HG02981 (cell line): ENCODE results near the gene WSCD1.

Source experiments
- ATAC-seq: cut with Tn5 transposase; IDR thresholded peaks from one replicate; pipeline ENCODE4 v1.9.1; 2021; ENCODE audit warnings: mild to moderate bottlenecking, moderate library complexity; ENCODE audit not compliant: unreplicated experiment

WSCD1 gene

DNA sequence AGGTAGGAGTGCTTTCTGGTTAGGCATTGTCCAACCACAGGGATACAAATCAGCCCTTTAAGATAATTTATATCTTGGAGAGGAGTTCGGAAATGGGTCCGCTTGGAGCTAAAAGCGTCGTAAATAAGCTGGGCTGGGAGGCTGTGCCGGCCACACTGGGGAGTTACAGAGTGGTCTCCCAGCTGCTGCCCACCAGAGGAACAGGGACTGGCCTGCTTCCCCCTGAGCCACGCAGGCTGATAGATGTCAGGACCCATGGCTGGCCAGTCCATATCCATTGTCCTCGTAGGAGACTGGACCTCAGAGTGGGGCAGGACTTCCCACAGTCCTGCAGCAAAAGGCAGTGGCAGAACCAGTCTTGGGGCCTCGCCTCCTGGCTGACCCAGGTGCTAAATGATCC lies 12.6 kb upstream of the WSCD1 start:
- no peak for ATAC-seq

GRCh38 chr17:6059406-6059805 lies 10.8 kb upstream of the WSCD1 start:
- ATAC-seq = no peak

- no peak for ATAC-seq
Observed at GRCh38 chr17:6061290-6061689, 8.9 kb upstream of the WSCD1 start.

DNA sequence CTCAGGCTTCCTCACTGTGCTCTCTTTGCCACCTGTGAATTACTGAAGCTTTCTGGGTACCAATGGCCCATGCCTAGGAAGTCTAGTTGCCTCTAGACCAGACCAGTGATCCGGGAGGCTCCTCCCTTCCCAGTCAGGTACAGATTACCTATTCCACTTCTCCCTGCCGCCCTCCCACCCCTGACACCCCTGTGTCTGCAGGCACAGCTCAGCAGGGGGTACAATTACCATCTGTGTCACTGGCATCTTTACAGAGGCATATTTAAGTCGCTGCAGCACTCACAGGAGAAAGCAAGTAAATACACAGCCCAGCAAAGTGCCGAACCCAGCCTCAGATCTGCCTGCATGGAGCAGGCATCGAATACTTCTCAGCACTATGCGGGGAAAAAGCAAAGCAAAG lies 5.3 kb upstream of the WSCD1 start:
- ATAC-seq = no peak

DNA sequence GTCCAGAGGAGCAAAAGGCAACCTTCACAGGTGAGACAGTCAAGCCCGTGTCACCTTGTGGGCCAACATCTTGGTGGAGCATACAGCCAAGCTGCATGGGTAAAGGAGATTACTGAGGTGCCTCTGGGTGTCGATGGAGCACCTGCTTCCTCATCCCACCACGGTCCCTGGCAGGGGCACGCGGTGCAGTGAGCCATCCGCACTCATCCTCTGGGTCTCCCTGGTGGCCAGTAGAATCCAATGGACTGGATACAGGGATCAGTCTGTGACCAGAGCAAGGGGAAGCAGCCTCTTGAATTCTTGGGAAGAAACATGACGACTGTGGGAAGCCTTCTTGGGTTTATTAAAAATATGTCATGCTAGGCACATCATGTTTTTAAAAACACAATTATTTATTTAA lies 4.8 kb upstream of the WSCD1 start:
- ATAC-seq = no peak

GRCh38 chr17:6066183-6066948 lies 3.8 kb upstream of the WSCD1 start:
- no peak for ATAC-seq

GRCh38 chr17:6067060-6067459 lies 3.1 kb upstream of the WSCD1 start:
- no peak for ATAC-seq

DNA sequence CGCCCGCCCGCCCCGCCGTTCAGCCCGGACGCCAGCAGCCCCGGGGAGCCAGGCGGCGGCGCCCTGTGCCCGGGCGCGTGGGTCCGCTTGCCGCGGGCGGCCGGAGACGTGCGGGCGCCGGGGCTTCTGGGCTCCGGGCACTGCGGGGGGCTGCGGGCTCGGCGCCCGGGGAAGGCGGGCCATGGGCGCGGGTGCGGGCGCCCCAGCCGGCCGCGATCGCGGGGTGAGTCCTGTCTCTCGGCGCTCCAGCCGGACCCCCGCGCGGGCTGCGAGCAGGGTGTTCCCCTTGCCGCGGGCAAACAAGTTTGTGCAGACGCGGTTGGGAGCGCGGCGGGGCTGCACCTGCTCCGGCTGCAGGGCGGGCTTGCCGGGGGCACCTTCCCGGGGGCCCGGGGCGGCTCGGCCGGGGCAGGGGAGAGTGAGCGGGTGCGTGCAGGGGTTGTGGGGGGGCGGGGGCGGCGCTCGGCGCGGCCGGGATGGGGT lies 292 bp downstream of the WSCD1 start:
- no peak for ATAC-seq

DNA sequence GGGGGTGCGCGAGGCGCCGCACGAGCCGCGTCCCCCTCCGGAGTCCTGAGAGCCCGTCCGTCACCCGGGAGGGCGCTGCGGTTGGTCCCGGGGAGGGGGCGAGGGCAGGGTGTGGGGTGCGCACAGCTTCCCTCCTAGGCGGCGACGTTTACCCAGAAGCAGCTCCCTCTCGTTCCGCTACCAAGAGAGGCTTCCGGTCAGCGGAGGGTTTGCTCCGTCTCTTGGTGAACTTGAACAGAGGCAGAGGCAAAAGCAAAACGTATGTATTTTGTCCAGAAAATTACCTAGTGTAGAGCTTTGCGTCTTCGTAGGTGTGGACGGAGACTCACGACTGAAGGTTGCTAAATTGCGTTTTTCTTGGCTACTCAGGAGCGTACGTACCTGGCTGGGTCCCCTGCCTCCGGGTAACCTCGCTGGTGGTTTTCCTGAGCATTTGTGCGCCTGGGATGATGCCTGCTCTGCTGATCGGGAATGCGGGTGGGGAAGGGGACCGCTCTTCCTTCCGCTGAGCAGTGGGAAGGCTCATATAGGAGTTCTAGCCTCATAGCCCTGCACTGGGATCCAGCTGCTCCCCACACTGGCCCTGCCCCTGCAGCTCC lies 833 bp downstream of the WSCD1 start:
- no peak for ATAC-seq

DNA sequence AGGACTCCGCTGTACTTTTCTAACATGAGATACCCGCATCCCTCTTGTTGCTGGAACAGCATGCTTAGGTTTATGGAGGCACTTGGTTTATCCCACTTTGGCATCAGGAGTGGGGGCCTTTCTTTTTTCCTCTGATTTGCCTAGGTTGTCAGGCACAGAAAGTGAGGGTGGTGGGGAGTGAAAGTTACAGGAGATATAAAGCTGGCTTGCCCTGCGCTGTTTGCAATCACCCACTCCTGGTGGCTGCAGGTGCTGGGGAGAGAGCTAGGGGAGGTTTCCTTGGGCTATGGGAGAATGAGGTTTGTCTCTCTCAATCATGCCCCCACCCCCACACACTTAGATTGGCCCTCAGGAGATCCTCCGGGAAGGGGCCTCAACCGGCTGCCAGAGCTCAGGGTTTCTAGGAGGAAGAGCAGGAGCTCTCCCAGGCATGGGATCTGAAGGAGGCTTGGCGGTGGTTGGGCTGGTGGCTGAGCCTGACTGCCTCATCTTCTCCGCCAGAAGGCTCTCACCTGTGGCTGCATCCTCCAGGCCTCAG lies 1.4 kb downstream of the WSCD1 start:
- ATAC-seq = no peak

DNA sequence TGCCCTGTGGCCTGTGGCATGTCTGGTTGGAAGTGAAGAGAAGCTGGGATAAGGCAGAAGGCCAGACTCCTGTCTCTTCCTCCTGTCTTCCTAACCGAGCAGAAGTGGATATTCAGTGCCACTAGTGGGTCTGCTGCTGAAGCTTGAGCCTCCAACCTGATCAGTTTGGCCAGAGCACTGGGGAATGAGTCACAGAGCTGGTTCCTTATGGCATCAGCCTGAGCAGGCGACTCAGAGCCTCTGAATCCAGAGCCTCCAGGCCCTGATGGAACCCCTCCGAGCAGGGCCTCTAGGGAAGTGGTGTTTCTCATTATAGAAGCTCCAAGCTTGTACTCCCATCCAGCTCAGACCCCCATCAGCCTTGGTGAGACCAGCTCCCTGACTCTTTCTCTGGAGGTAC lies 2.0 kb downstream of the WSCD1 start:
- ATAC-seq = no peak

DNA sequence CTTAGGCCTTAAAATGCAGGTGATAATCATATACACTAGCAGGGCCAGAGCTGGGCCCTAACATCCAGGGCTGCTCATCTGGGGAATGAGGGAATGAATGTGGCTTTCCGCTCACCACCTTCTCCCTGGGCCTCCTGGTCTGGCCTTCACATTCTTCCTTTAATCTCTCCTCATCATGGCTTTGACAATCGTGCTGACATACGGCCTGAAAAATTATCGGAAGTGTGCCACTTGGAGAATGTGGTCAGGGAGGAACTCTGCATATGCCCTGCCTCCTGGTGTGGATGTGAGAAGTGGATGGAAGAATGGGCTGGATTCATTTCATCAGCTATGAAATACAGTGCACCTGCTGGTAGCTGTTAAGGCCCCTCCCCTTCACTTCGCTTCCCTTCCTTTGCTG lies 2.4 kb downstream of the WSCD1 start:
- ATAC-seq = no peak

DNA sequence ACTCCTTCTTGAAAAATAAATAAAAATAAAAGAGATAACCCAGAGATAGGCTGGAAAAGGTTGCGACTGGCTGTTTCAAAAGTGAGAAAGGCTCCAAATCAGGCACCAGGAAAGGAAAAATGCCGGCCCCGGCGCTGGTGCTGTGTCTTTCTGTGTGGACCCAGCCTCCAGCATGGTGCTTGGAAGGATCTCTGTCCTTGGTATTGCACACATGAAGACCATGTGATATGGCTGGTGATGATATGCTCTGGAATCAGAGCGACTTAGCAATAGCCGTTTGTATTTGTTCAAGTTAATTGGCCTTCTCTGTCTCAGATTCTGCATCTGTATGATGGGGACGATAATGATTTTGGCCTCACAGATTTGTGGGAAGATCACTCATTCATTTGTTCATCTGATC lies 3.4 kb downstream of the WSCD1 start:
- ATAC-seq = no peak

DNA sequence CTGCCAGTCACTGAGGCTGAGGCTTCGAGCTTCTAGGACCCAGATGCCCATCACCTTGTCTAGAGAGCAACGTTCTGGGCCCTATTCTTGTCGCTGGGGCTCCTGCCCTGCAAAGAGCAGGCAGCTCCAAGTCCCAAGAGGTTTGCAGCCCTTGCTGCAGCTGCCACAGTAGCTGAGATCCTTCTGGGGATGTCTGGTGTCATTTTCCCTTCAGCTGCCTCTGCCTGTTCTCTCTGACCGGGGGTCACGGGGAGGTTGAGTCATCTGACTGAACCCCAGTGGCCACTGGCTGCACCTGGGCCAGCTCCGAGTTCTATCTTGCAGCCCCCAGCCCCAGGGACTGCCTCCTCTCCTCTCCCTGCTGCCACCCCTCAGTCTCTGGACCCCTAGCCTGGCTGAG lies 4.9 kb downstream of the WSCD1 start:
- no peak for ATAC-seq

DNA sequence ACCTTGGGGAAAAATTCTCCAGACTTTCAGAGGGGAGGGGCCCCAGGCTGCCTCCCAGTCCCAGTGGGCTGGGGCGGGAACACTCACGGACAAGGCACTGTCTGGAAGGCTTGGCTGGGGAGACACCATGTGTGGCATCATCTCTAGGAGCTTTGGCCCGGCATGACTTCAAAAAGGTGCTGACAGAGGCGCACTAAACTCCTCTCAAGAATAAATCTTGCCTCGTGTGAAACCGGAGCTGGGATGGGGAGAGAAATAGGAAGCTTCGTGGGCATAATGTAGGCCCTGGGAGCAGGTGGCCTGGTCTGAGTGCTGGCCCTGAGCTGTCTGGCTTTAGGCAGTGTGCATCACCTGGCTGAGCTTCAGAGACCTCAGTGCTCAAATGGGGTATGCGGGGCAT lies 5.7 kb downstream of the WSCD1 start:
- ATAC-seq = no peak

DNA sequence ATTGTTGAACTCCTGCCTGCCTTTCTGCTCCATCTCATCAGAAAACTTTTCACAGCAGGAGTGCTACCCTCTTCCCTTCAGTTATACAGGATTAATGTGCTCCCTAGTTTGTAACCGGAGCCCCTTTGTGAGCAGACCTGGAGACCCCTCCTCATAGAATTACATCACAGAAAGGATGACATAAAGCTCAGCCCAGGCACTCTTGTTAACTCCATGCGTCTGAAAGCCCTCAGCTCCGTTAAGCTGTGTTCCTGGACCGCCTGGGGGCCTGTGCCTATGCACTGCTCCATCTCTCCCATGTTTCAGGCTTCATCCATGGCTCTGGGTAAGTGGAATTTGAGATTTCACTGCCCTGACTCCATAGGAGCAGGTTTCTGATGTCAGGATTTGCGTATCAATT lies 7.6 kb downstream of the WSCD1 start:
- no peak for ATAC-seq

GRCh38 chr17:6078458-6078871 lies 8.3 kb downstream of the WSCD1 start:
- no peak for ATAC-seq

DNA sequence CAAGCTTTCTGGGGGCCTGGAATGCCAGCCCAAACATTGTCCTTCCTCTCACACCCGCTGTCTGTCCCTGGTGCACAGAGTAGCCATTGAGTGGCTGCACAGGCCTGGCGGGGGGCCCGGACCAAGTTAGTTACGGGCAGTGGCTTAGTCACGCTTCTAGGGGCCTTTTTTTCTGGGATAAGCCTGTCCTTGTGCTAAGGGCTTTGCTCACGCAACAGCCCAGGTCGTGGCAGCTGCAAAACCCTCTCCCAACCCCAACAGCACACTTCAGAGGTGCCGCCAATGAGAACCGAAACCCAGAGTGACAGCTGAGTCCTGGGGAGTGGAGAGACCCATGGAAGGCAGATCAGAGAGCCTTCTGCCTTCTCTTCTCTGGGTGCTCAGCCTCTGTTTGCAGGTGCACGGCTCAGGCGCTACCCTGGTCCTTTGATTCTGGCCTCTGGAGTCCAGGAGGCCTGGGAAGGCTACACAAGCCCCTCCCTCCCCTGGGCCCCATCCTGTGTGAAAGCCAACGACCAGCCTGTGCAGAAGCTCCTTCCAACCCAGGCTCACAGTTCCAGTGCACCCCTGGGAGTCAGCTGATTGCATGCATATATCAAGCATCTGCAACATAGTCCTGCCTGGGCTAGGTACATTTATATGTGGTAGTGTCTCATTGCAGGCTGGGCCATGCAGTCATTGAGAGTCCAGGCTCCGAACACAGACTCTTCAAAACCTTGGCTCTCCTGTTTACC lies 9.1 kb downstream of the WSCD1 start:
- no peak for ATAC-seq

DNA sequence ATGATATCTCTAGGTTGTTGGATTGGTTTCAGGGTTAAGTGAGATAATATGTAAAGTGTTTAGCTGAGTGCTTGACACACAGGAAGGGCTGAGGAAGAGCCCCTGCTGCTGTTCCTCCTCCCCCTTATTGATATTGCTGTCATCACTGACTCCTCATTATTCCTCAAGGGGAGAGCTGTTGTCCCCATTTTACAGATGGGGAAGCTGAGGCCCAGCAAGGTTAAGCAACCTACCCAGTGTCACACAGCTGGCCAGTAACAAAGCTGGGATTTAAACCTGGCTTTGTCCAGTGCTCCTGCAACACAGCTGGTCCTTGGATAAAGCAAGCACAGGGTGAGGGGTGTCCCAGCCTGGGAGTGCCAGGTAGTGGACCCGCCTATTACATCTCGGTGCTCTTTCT lies 9.8 kb downstream of the WSCD1 start:
- ATAC-seq = no peak

DNA sequence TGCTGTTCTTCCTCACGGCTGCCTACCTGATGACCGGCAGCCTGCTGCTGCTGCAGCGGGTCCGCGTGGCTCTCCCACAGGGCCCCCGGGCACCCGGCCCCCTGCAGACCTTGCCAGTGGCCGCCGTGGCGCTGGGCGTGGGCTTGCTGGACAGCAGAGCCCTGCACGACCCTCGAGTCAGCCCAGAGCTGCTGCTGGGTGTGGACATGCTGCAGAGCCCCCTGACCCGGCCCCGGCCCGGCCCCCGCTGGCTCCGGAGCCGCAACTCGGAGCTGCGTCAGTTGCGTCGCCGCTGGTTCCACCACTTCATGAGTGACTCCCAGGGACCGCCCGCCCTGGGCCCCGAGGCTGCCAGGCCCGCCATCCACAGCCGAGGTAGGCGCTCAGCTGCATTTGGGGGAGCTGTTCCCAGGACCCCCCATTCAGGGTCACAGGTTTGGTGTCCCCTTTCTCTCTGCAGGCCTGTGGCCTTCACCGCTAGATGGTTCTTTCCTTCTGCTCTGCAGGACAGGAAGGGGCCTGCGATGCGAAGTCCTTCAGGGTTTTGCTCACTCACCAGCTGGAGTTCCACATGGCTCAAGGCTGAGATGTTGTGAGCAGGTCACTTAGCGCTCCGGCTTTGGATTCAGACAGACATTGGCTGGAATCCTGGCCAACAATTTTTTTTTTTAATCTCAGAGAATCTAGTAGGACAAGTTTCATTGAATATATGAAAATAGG lies 10.7 kb downstream of the WSCD1 start:
- ATAC-seq = no peak

- no peak for ATAC-seq
Observed at GRCh38 chr17:6082335-6082734, 12.2 kb downstream of the WSCD1 start.
